B cell (primary cell): ENCODE results near the gene FBXL16.
"Not testable (repeated sequence)": the region's sequence is repeated elsewhere in the genome, so short reads cannot be mapped to it uniquely, and the experiment has no call there.

ENCODE experiments used
- CTCF ChIP-seq: fragments of 200-600 bp; IDR thresholded peaks from one replicate; pipeline ENCODE4 v1.8.0; 2022; ENCODE audit warnings: antibody characterized with exemption, mild to moderate bottlenecking
- EZH2 ChIP-seq: IDR thresholded peaks from 2 replicates; pipeline ENCODE4 v1.6.1; 2012; ENCODE audit warnings: borderline replicate concordance, low read depth, mild to moderate bottlenecking, moderate library complexity, low read length; ENCODE audit not compliant: insufficient read depth, poor library complexity, severe bottlenecking

- peak; percentile 49 for TF ChIP-seq CTCF
- TF ChIP-seq EZH2, result not testable (repeated sequence)
Observed at GRCh38 chr16:712740-713250, 7.2 kb upstream of the FBXL16 start.
